Nephron (organoid): ENCODE data around the gene FNDC3B.

Source experiments
- H3K27ac Mint-ChIP-seq, 3 experiments: 2 replicates each; pipeline ENCODE4 v1.8.0; 2020; ENCODE audit warnings: mixed read lengths in 3 of 3, mild to moderate bottlenecking in 2 of 3, moderate library complexity in 1 of 3
- H3K27me3 Mint-ChIP-seq: 2 replicates; pipeline ENCODE4 v1.8.0; 2021; ENCODE audit warnings: low read depth, mild to moderate bottlenecking, moderate library complexity, mixed read lengths
- H3K36me3 Mint-ChIP-seq: 2 replicates; pipeline ENCODE4 v1.8.0; 2020; ENCODE audit warnings: low read depth, mixed read lengths
- H3K4me1 Mint-ChIP-seq: 2 replicates; pipeline ENCODE4 v1.8.0; 2020; ENCODE audit warnings: mixed read lengths
- H3K4me3 Mint-ChIP-seq, 3 experiments: 2 replicates each; pipeline ENCODE4 v1.8.0; 2020; ENCODE audit warnings: mild to moderate bottlenecking in 3 of 3, mixed read lengths in 3 of 3, moderate library complexity in 2 of 3
- H3K9me3 Mint-ChIP-seq: 2 replicates; pipeline ENCODE4 v1.8.0; 2020; ENCODE audit warnings: mixed read lengths
- TF ChIP-seq, protein P1 (sequence below), 3 experiments: fragments of 200-600 bp; sonication (generic); IDR thresholded peaks; one replicate each; pipeline ENCODE4 v1.5.0; 2021; ENCODE audit warnings: antibody characterized with exemption in 3 of 3; ENCODE audit not compliant: unreplicated experiment in 3 of 3

The FNDC3B gene

DNA sequence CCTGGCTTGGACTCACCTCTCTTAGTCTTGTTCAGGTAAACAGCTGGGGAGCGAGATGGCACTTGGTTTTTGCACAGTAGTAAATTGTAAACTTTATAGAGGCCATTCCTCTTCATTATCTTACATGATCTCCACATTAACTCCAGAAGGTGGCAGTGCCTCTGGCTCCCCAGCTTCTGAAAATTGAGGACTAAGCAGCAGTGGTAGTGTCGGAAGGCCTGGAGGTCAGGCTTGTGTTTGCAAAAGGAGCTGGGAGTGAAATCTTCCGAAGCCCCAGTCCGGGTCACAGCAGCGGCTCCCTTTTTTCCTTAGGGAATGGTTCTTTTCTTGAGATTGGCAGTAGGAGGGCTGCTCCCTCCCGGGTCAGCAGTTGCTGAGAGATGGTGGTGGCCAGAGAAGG is 85.7 kb downstream of the FNDC3B start:
- Mint-ChIP-seq H3K4me1 (peaks cover 54% of the 10 kb centered on the region), H3K27me3 (no peaks in the 10 kb centered on the region), H3K27ac (peak overlapping the region; percentile 86 to 98 (median 90)), H3K9me3 (no peaks in the 10 kb centered on the region), H3K4me3 (peak overlapping the region in 2 of 3 experiments; percentile 24 to 32), H3K36me3 (peaks cover 55% of the 10 kb centered on the region)
- TF ChIP-seq, protein P1, sequence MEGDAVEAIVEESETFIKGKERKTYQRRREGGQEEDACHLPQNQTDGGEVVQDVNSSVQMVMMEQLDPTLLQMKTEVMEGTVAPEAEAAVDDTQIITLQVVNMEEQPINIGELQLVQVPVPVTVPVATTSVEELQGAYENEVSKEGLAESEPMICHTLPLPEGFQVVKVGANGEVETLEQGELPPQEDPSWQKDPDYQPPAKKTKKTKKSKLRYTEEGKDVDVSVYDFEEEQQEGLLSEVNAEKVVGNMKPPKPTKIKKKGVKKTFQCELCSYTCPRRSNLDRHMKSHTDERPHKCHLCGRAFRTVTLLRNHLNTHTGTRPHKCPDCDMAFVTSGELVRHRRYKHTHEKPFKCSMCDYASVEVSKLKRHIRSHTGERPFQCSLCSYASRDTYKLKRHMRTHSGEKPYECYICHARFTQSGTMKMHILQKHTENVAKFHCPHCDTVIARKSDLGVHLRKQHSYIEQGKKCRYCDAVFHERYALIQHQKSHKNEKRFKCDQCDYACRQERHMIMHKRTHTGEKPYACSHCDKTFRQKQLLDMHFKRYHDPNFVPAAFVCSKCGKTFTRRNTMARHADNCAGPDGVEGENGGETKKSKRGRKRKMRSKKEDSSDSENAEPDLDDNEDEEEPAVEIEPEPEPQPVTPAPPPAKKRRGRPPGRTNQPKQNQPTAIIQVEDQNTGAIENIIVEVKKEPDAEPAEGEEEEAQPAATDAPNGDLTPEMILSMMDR (IDR thresholded peaks at IDR 0.05; ENCODE audit: unreplicated experiment in 3 of 3): peak in 1 of 3 experiments; percentile 25

DNA sequence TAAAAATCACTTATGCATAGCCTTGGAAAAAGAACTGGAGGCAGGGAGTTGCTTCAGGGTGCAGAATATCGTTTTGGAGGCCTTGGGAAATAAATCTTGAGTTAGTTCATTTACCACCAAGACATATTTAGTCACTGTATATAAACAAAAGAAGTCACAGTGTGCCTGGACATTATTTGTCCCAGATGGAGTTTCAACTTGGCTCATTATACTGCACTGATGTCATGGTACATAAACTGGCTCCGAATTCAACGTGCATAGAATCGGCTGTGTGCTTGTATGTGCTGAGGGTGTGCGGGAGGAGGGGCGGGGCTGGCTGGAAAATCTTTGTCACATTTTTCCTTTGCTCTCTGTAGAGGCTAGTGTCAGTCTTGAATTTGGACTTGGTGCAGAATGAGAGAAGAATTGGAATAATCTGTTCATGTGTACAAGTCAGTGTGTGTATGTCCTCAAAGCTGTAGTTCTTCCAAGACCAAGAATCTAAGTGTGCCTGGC is 86.6 kb downstream of the FNDC3B start:
- TF ChIP-seq, protein P1 (IDR thresholded peaks at IDR 0.05; ENCODE audit: unreplicated experiment in 3 of 3): no peak
- peak overlapping the region in 1 of 3 experiments; percentile 17 for H3K4me3 Mint-ChIP-seq
- H3K9me3 Mint-ChIP-seq: no peaks in the 10 kb centered on the region
- peak overlapping the region; percentile 86 to 98 (median 90) for H3K27ac Mint-ChIP-seq
- peaks cover 59% of the 10 kb centered on the region for H3K36me3 Mint-ChIP-seq
- no peaks in the 10 kb centered on the region for H3K27me3 Mint-ChIP-seq
- H3K4me1 Mint-ChIP-seq: peaks cover 60% of the 10 kb centered on the region

DNA sequence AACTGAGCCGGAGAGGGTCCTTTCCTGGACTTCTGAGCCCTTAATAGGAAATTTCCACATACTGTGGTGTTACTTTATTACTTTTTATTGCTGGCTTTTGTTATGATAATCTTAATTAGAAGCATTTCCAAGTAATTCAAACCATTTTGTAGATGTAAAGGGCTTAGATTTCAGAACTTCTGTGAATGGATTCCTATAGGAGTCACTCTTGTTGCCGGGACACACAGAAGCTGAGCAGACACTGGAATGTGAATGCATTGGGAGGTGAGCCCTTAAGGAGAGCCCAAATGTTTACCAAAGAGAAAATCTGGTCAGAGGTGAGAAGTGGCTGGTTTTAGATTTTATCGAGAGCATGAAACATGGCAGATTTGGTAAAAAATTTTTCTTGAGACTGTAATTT is 87.4 kb downstream of the FNDC3B start:
- Mint-ChIP-seq H3K27me3 (no peaks in the 10 kb centered on the region), H3K36me3 (peaks cover 56% of the 10 kb centered on the region), H3K4me1 (peaks cover 60% of the 10 kb centered on the region), H3K4me3 (no peak overlapping the region), H3K27ac (peak overlapping the region; percentile 86 to 98 (median 90)), H3K9me3 (no peaks in the 10 kb centered on the region)
- TF ChIP-seq, protein P1 (IDR thresholded peaks at IDR 0.05; ENCODE audit: unreplicated experiment in 3 of 3): no peak

DNA sequence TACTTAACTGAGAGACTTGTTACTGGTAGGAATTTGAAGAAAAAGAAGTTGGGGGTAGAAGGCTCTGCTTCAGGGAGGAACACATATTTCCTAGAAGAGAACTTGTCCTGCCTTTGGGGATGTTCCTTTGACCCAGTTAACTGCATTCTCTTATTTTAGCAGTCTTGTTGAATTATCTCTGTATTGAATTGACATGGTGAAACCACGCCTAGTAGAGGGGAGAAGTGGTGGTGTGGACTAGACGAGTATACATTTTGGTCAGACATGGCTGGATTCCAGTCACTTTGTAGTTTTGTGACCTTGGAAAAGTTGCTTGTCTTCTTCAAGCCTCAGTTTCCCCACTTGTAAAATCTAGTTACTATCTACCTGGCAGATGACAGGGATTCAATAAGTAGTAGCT is 87.8 kb downstream of the FNDC3B start:
- H3K4me1 Mint-ChIP-seq: peaks cover 57% of the 10 kb centered on the region
- peaks cover 56% of the 10 kb centered on the region for H3K36me3 Mint-ChIP-seq
- peak overlapping the region; percentile 86 to 98 (median 90) for H3K27ac Mint-ChIP-seq
- no peak overlapping the region for H3K4me3 Mint-ChIP-seq
- no peaks in the 10 kb centered on the region for H3K9me3 Mint-ChIP-seq
- H3K27me3 Mint-ChIP-seq: no peaks in the 10 kb centered on the region
- TF ChIP-seq, protein P1 (IDR thresholded peaks at IDR 0.05; ENCODE audit: unreplicated experiment in 3 of 3): no peak

DNA sequence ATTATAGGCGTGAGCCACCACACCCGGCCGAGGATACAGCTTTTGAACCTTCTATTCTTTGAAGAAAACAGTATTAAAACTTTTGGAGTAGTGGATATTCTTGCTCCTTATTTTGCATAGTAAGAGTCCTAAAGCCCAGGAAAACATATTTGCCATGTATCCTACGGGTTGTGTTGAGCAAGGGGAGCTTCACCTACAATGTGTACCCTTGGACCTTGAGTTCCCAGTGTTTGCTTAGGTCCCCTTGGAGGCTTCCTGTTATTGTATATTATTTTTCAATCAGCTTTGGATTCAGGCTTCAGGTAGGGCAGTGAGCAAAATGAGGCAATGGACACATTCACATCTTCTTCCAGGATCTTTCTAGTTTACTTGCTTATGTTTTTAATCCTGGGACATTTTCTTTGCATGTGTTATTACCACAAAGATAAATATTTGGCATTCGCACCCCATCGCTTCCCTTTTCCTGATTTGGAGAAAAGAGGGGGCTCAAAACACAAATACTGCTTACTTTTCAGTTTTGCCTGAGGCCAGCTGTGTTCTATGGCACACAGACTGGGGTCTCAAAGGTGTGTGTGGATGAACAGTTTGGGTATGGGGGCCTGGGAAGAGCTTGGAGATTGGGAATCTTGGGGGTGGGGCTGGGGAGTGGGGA is 88.7 kb downstream of the FNDC3B start:
- peaks cover 54% of the 10 kb centered on the region for H3K4me1 Mint-ChIP-seq
- H3K4me3 Mint-ChIP-seq: no peak overlapping the region
- H3K36me3 Mint-ChIP-seq: peaks cover 54% of the 10 kb centered on the region
- H3K27ac Mint-ChIP-seq: peak overlapping the region; percentile 40 to 78 (median 60)
- H3K27me3 Mint-ChIP-seq: no peaks in the 10 kb centered on the region
- H3K9me3 Mint-ChIP-seq: no peaks in the 10 kb centered on the region
- TF ChIP-seq, protein P1 (IDR thresholded peaks at IDR 0.05; ENCODE audit: unreplicated experiment in 3 of 3): no peak

DNA sequence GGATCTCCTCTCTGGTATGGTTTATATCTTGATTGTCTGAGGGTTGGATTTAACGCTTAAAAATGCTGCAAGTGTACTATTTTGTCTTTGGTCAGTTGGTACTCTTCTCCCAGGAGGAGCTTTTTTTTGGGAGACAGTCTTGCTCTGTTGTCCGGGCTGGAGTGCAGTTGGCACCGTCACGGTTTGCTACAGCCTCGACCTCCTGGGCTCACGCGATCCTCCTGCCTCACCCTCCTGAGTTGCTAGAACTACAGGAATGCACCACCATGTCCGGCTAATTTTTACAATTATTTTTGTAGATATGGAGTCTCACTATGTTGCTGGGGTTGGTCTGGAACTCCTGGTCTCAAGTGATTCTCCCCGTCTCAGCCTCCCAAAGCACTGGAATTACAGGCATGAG is 89.5 kb downstream of the FNDC3B start:
- H3K36me3 Mint-ChIP-seq: peaks cover 48% of the 10 kb centered on the region
- H3K4me1 Mint-ChIP-seq: peaks cover 58% of the 10 kb centered on the region
- no peak overlapping the region for H3K4me3 Mint-ChIP-seq
- H3K27ac Mint-ChIP-seq: peak overlapping the region; percentile 40 to 78 (median 60)
- no peaks in the 10 kb centered on the region for H3K27me3 Mint-ChIP-seq
- no peaks in the 10 kb centered on the region for H3K9me3 Mint-ChIP-seq
- TF ChIP-seq, protein P1 (IDR thresholded peaks at IDR 0.05; ENCODE audit: unreplicated experiment in 3 of 3): no peak
